HK-2 (cell line): ENCODE data around the gene ARFGEF3.
"Not testable (repeated sequence)": the region's sequence is repeated elsewhere in the genome, so short reads cannot be mapped to it uniquely, and the experiment has no call there.

Experiments used
- DNase-seq: peaks from one replicate; pipeline ENCODE4 v3.0.0-alpha.2; 2018; ENCODE audit not compliant: unreplicated experiment

The ARFGEF3 gene

DNA sequence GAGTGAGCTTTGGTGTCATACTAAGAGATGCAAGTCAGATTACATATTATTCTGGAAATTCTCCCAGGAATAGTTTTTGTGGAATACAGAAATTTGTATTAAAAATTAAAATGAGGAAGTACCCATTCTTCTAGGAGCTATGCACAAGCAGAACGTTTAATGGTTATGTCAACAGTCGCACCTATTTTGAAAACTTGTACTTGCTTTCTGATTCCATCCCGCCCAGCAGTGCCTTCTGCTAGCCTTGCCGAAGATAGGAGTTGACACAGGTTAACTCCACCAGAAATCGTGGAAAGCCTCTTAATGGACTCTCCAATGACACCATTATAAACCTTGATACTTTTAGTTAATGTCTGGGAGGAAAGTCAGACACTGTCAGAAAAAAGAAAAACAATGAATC is 49.9 kb downstream of the ARFGEF3 start:
- no peak for DNase-seq

DNA sequence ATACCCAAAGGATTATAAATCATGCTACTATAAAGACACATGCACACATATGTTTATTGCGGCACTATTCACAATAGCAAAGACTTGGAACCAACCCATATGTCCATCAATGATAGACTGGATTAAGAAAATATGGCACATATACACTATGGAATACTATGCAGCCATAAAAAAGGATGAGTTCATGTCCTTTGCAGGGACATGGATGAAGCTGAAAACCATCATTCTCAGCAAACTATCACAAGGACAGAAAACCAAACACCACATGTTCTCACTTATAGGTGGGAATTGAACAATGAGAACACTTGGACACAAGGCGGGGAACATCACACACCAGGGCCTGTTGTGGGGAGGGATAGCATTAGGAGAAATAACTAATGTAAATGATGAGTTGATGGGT is 50.8 kb downstream of the ARFGEF3 start:
- DNase-seq = not testable (repeated sequence)

DNA sequence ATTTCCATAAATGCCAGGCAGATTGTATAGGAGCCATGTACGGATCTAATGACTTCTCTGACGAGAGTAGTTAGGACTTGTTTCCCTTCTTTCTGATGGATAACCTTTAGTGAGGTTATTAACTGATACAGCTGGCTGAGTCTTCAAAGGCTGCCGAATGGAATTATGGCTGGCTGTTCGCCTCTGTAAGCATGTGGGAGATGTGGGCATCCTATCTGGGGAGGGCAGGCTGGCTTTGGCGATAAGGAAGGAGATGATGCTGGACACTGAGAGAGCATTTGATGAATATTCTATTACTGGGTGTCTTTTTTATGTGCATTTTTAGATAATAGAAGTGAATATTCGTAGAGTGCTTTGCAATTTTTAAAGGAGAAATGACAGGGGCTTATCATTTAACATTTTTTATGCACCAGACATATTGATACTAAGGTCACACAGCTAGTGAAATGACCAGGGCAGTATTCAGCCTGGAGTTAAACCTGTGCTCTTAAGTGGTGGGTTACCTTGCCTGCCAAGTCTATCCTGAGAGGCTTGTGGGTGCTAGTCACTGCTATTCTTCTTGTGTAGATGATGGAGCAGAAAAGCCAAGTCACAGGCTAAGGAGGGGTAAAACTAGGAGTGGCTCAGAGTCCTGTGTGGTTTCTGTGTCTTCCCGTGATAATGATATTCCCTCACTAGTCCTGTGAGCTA is 53.5 kb downstream of the ARFGEF3 start:
- no peak for DNase-seq

DNA sequence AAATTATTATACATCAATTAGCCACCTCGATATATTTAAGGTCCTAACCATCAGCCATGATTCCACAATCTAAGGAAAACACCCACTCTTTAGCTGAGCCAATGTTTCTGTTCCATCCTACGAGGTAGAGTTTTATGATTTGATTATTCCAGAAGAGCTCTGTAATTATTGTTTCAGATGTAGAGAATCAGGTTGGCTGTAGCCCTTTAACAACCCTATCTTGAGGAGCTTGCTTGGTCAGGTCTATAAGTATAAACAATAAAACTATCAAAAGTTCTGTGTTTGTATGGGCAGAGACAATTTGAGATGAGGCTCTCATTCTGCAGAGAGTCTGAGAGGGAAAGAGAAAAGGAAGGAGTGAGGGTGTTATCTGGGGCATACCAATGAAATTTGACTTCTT is 56.7 kb downstream of the ARFGEF3 start, which contains the start of gene PBOV1:
Gene PBOV1, minus strand, starts transcription at position 43 of the 400 bp plus-strand sequence. CDS start 96 bp downstream, outside the sequence.
- DNase-seq = no peak

DNA sequence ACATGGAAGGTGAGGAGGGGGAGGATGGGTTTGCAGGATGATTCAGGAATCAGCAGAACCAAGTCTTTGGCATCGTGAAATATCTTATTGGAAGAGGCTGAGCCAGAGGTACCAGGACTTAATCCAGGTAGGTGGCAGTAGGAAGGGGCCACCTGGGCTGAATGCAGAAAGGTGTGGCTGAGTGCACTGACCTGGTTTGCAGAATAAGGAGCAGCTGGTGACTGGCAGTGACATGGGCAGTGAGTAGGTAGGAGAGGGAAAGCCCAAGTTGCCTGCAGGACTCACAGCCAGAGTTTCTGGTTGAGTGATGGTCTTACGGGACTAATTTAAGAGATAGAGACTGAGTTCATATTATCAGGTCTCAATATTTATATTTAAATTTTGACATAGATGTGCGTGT is 57.7 kb downstream of the ARFGEF3 start:
- DNase-seq = no peak

DNA sequence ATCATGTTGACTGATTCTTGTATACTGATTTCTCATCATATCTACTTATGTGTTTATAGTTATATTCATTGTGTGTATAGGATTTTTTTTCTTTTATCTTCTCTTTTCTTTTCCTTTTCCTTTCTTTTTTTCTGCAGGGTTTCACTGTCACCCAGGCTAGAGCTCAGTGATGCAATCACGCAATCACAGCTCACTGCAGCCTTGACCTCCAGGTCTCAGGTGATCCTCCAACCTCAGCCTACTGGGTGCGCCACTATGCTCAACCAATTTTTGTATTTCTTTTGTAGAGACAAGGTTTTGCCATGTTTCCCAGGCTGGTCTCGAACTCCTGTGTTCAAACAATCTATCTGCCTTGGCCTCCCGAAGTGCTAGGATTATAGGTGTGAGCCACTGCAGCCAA is 58.2 kb downstream of the ARFGEF3 start:
- DNase-seq = no peak

DNA sequence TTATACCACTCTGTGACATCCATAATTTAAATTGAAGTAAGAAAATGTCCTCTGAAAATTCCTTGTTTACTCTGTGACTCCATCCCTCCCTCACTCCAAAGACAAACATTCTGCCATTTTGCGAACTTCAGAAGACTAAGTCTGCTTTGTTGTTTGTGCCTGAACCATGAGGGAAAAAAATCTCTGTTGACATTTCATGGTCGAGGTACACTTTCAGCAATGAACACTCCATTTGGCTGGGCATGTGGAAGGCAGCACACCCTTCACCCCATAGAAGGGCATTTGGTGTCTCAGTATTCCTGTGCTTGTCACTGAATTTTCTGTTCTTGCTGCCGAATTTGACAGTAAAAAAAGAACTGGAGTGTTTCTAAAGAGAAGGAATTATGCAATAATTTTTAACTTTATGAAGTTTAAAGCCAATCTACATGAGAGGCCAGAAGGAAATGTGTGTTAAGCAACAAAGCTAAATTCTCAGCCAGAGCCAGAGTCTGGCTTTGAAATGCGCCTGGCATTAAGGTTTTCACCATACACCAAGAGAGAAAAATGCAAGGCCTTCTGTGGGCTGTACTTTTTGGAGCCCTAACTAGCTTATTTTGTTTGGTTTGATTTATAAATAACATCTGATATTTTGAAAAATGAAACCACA is 61.3 kb downstream of the ARFGEF3 start:
- DNase-seq = no peak

DNA sequence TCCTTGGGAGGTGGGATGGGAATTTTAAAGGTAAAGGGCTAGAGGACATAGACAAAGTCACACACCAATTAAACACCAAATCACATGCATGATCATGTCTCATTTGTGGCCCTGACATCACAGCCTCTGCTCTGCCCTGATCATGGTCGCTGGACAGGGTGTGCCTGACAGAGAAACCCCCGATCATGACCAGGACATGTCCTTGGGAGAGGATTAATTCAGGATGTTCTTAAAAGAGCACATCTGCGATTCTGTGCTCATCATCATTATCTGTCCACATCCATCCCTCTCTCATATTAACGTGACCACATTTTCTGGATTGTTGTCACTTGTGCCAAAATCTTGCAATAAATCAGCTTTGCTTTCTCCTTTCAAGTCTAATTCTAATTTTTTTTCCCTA is 64.2 kb downstream of the ARFGEF3 start:
- no peak for DNase-seq

DNA sequence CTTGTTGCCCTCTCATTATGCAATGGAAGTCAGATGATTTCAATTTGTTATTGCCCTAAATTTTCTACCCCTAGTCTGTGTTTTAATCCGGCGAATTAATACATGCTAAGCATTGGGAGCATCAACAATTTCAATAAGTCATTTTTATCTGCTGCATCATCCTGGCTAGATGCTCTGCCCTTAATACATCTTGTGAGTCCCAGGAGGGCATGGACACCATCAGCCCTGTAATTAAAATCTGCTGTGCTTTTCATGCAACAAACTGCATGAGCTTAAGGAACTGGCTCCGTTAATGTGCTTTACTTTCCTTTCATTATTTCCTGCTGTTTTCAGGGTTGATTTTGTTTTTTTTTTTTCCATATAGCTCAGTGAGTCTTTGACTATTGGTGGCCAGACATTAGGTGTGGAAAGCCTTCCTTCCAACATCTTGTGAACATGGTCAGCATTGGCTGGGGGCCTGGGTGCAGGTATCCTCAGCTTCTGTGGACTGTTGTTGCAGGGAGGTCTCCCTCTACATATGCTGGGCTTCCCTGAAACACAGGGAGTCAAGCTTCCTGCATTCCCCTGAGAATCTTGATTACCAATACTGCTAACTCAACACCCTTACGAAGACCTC is 65.1 kb downstream of the ARFGEF3 start:
- no peak for DNase-seq

DNA sequence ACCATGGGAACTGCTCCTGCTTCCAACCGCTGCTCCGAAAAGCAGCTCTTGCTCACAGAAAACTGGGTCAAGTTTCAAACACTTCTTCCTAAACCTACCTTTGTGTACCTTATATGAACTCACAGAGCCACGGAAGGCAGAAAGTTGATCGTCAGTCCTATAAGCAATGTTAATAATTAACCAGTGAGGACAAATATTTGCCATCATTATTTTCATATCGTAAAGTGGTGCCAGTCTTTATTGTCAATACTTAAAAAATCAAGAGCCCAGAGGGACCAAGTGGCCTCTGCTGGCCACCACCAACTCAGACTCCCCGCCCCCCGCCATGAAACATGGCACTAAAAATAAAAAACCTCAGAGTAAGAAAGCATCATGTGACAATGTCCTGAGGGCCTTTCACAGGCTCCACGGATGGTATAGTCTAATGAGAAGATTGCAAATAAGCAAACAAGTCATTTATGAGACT is 65.6 kb downstream of the ARFGEF3 start:
- no peak for DNase-seq

DNA sequence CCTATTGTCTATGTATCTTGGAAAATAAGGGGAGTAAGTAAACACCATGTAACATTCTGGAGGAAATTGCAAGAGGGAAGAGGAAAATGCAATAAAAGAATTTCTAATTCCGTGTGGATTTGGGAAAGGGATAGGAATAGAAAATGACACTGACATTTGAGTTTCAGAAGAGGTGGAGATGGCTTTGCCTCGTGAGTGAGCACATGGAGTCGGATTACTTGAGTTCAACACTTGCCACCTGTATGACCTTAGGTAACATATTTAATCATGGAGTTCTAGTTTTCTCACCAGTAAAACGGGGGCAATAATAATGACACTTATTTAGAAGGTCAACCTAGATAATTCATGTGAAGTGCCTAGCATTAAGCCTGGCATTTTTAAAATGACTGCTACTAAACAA is 67.3 kb downstream of the ARFGEF3 start:
- DNase-seq = no peak

DNA sequence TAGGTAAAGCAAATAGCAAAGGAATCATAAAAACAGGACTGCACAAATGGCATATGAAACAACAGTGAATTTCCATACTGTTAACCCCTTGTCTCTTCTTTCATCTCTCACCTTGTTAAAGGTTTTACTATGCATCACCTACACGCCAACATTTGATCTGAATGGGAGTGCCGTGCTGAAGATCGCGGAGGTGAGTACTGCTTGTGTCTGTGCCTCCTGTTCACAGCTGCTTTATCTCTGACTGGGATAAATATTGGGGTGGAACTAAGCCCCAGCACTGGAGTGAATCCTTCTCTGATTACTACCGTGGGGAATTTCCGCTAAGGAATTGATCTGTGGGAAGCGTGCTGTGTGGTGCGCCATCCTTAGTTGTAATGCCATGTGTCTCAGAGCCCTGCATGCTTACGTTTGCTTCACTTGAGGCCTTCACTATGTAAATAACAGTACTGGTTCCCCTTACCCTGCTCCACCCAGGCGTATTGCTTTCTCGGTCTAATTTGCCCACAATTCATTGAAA is 68.0 kb downstream of the ARFGEF3 start:
- DNase-seq = no peak

DNA sequence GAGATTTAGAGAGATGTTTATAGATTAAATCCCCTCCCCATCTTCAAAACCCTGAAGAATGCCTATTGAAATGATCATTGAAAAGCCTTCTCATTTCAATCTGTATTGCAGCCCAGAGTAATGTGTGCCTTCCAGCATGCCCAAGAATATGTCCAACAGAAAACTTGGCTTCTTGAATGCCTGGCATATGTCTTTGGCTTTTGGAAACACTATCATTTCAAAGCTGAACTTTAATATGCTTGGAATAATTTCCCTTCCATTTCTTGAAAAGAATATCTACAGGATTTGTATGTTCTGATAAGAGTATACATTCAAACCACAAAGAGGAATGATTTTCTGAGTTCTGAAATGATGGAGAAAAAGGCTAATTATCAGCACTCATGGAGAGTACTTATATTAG is 68.5 kb downstream of the ARFGEF3 start:
- no peak for DNase-seq

DNA sequence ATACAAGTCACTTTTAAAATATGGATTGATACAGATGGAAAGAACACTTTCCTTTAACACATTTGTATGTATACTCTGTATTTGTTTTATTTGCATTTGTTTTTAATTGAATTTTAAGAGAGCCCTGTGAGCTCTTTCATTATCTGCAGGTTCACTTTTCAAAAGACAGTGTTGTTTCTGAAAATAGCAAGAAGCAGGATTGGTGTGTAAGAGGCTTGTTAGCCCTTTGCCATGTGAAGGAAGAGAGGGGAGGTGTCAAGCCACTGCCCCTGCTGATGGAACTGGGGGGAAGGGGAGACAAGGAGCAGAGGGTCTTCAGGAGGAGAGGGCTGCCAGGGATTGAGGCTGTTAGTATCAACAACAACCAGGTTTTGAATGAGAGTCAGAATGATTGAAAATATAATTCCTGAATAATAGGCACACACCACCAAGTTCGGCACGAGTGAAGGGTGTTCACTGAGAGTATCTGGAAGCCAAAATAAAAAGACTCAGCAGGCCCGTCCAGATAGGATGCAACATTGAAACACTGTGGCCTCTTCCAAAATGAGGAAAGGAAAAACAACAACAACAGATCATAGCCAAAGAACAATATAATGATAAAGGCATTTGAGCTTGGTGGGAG is 69.1 kb downstream of the ARFGEF3 start:
- DNase-seq = no peak

DNA sequence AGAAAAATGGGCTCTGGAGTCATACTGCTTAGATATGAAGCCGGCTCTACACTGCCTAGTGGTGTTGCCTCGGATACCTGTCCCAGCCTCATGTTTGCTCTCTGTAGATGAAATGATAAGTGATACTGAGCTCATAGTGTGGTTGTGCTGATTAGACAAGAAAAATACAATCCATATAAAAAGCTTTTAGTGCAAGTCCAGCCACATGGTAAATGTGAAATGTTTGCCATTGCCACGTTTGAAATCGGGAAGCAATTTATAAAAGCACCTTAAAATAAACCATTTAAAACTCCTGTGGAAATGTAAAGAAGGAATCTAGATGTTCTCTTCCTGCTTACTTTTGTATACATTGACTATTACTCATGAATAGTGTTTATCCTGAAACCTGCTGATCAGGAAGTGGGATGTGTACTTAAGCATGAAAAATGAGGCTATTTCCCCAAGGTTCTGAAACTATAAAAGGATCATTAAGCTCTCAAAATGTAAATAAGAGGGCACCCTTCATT is 69.7 kb downstream of the ARFGEF3 start:
- no peak for DNase-seq

DNA sequence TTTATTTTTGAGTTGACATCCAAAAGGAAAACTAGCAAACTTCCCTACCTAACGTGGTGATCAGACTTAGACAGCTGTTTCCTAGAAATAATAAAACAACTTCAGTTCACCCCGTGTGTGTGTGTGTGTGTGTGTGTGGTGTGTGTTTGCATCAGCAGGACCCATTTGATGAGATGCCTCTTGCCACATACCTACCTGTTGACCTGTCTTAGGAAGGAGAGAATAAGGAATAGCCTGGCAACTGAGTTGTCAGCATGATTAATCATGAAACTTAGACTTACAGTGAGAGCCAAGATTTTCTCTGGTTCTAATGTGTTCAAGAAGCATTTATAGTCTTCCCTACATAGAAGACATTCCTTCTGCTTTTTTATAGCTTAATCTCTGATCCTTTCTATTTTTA is 72.6 kb downstream of the ARFGEF3 start:
- no peak for DNase-seq

DNA sequence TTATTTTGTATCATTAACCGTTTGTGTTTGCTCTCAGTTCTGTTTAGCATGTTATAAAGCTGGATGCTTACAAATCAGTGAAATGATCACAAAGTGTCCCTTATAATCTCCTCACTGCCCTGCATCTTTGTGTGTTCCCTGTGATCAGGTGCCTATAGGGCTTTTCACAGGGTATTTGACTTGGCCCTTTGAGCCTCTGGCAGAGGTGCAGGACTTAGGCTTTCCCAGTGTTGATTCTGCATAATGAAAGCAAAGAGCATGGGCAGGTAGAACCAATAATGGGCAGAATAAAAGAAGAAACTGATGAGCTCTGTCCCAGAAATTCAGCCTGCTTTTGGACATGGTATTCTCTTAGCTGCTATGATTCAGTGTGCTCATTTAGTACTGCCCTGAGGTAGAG is 73.5 kb downstream of the ARFGEF3 start:
- no peak for DNase-seq

DNA sequence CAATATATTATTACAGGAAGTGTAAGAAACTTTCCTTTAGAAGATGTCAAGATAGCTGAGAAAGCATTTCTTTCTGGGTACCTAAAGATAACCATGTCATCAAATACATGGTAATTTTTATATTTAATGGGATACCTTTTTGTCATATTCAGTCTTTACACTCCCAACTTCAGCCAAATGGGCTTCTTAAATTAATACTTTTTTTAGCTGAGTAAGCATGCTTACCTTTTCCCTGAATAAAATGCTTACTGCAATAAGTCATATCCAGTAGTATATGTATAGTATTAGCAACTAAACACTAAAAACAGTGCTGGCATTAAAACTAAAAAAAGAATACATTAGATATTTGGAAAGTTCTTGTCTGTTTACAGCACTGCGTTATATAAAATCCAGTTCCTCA is 74.0 kb downstream of the ARFGEF3 start:
- no peak for DNase-seq

DNA sequence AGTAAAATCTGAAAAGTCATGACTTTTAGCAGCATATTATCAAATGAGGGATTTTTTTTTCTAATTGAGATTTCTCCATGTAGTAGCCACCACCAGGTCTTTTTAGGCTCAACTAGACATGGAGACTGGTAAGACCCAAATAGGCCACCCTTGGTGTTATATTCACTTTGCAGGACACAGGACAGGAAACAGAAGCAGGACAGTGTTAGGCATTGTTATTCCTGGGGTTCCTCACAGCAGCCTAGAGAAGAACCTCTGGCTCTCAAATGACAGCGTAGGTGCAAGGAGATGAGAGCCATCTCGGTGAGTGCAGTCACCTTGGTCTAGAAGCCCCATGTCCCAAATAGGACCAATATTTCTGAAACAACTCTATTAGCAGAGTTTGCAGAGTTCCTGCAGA is 75.7 kb downstream of the ARFGEF3 start:
- DNase-seq = no peak

DNA sequence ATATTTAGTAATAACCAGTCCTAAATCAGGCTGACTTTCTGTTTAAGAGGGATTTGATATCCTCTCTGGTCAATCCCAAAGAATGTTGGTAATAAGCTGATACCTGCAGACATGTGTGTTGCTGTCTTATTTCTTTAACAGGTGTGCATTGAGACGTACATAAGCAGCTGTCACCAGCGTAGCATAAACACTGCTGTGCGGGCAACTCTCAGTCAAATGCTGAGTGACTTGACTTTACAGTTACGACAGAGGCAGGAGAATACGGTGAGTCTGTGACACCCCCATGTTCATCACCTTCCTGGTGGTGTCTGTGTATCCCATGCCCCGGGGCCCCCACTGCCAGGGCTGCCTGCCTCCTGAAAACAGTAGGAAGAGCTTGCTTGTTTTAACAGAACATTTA is 76.6 kb downstream of the ARFGEF3 start:
- DNase-seq = no peak

DNA sequence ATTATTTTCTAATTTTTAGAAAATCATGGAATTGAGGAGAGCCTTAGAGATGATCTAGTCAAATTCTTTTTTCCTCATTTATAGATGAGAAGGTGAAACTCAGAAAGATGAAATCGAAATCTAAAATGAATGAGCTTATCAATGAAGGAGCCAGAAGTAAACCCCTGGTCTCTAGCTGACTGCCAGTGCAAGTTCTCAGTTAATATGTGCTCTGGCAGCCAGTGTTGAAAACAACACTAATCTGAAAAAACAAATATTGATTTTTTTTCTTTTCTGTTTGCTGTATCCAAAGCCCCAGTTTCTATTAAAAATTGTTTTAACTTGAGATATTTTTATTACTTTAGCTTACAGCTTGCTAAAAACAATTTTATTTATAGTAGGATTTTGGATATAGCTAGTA is 78.0 kb downstream of the ARFGEF3 start:
- DNase-seq = no peak
